OCI-LY7 (cell line): ENCODE data around the gene CYFIP2.

Experiments used
- CTCF ChIP-seq: fragments of 200-600 bp; sonication (generic); conservative IDR thresholded peaks from 2 replicates; pipeline ENCODE4 v1.5.1; 2014; ENCODE audit warnings: mild to moderate bottlenecking, antibody characterized with exemption, low read length, moderate library complexity, mixed read lengths
- EZH2phosphoT487 ChIP-seq: fragments of 200-600 bp; sonication (generic); IDR thresholded peaks from 2 replicates; pipeline ENCODE4 v1.6.1; 2018; ENCODE audit warnings: low read depth, borderline replicate concordance, mild to moderate bottlenecking, mixed run types, antibody characterized with exemption, low read length, moderate library complexity, mixed read lengths

GRCh38 chr5:157372472-157372822, 106.5 kb downstream of the CYFIP2 start:
- TF ChIP-seq CTCF (no peak), EZH2phosphoT487 (no peak)
